IMR-90 (cell line): Measurements from ENCODE around the gene EEPD1.

Experiments
- BHLHE40 ChIP-seq: fragments of 150-350 bp; IDR thresholded peaks from 2 replicates; pipeline ENCODE4 v1.6.1; 2016; ENCODE audit warnings: mild to moderate bottlenecking, low read depth, low read length
- MAFK ChIP-seq: IDR thresholded peaks from 2 replicates; pipeline ENCODE4 v1.6.1; 2012; ENCODE audit warnings: low read depth, low read length, improper control_type of control experiment
- MXI1 ChIP-seq: IDR thresholded peaks from 2 replicates; pipeline ENCODE4 v1.6.1; 2012; ENCODE audit warnings: low read depth, mild to moderate bottlenecking, low read length, moderate library complexity, borderline replicate concordance
- RAD21 ChIP-seq: IDR thresholded peaks from 2 replicates; pipeline ENCODE4 v1.6.1; 2012; ENCODE audit warnings: low read length, improper control_type of control experiment
- TF ChIP-seq, protein P1 (sequence below): conservative IDR thresholded peaks from 2 replicates; pipeline ENCODE4 v1.5.1; 2012; ENCODE audit warnings: mild to moderate bottlenecking, low read depth, low read length, improper control_type of control experiment
- TF ChIP-seq, protein P2 (sequence below): fragments of 150-350 bp; IDR thresholded peaks from 2 replicates; pipeline ENCODE4 v1.6.1; 2016; ENCODE audit warnings: low read depth, mild to moderate bottlenecking, low read length, moderate library complexity, borderline replicate concordance

DNA sequence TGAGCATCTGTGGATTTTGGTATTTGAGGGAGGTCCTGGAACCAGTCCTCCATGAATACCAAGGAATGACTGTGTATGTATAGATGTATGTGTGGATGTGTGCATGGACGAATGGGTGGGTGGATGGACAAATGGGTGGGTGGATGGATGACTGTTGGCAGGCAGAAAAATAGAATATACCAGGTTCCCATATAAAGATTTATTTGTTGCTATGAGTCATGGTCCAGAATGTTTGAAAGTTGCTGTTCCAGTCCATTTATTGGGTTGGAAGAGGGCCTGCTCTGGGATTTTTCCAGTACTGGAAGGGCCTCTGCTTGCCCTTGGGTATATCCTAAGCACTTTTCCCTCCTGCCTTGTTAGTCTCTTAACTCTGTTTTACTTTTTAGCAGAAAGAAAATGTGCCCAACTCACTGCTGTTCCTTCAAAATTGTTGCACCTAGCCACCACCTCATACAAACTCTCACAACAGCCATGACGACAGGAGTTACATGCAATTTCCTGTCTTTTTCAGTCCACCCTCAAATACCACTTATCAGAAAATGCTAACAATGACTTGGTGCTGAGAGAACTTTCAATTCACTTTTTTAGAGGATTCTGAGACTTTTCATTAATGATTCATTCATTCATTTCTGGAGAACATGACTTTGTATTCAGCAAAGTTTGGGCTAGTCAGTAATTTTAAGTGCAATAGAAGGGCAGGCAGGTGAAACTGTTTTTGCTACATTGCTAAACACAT lies 108.1 kb downstream of the EEPD1 start:
- TF ChIP-seq RAD21 (no peak), MXI1 (no peak), BHLHE40 (no peak), MAFK (no peak)
- TF ChIP-seq, protein P1, sequence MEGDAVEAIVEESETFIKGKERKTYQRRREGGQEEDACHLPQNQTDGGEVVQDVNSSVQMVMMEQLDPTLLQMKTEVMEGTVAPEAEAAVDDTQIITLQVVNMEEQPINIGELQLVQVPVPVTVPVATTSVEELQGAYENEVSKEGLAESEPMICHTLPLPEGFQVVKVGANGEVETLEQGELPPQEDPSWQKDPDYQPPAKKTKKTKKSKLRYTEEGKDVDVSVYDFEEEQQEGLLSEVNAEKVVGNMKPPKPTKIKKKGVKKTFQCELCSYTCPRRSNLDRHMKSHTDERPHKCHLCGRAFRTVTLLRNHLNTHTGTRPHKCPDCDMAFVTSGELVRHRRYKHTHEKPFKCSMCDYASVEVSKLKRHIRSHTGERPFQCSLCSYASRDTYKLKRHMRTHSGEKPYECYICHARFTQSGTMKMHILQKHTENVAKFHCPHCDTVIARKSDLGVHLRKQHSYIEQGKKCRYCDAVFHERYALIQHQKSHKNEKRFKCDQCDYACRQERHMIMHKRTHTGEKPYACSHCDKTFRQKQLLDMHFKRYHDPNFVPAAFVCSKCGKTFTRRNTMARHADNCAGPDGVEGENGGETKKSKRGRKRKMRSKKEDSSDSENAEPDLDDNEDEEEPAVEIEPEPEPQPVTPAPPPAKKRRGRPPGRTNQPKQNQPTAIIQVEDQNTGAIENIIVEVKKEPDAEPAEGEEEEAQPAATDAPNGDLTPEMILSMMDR = no peak
- TF ChIP-seq, protein P2, sequence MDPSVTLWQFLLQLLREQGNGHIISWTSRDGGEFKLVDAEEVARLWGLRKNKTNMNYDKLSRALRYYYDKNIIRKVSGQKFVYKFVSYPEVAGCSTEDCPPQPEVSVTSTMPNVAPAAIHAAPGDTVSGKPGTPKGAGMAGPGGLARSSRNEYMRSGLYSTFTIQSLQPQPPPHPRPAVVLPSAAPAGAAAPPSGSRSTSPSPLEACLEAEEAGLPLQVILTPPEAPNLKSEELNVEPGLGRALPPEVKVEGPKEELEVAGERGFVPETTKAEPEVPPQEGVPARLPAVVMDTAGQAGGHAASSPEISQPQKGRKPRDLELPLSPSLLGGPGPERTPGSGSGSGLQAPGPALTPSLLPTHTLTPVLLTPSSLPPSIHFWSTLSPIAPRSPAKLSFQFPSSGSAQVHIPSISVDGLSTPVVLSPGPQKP = no peak
